ENCODE data around the gene MAST3. TPM values are rescaled to one million over a fixed set of nuclear protein-coding genes. Genes with fewer than 3 reads are reported as not detected.

Gene MAST3
- total RNA-seq, 1 experiment from 2014 or later = 10.4 TPM

DNA sequence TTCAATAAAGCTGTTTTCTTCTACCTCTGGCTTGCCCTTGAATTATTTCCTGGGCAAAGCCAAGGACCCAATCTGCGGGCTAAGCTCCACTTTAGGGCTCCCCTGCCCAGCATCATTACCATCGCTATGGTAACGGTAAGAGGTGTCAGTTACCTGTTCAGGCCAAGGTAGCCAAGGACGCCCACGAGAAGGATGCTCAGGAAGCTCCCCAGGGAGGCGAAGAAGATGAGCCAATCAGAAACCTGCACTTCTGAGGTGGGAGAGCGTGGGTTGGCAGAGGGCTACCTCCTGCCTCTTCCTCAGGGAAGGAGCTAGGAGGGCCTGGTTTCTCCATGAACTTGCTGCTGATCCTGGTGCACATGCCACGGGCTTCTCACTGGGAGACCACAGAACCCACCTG lies 35.5 kb upstream of the MAST3 start:
- no peak overlapping the region for H3K27ac ChIP-seq (ENCODE audit: insufficient read length, low read depth, low read length)
- H3K4me1 ChIP-seq (ENCODE audit: insufficient read depth, low read length) = no peaks in the 10 kb centered on the region
- Mint-ChIP-seq H3K4me1 (peaks cover 0 to 21% of the 10 kb centered on the region in 2 experiments; a peak in 3 of 4 replicates), H3K27me3 (ENCODE audit: low read depth) (peaks cover 6% of the 10 kb centered on the region; the same call in 1 of the 2 replicates), H3K4me3 (no peak overlapping the region), H3K27ac (no peak overlapping the region), H3K9me3 (peaks cover 0 to 4% of the 10 kb centered on the region in 2 experiments; a peak in 3 of 5 replicates), H3K36me3 (ENCODE audit: insufficient read depth in 1 of 3, low read depth in 3 of 3) (no peaks in the 10 kb centered on the region)
- H3K4me2 ChIP-seq (ENCODE audit: insufficient read depth, insufficient read length, low read length) = no peak overlapping the region
- no peaks in the 10 kb centered on the region for H3K9me3 ChIP-seq (ENCODE audit: control insufficient read depth, low read depth, low read length)
- H2BK12ac ChIP-seq (ENCODE audit: insufficient read length, low read depth, low read length) = no peak overlapping the region
- H2AK5ac ChIP-seq (ENCODE audit: insufficient read length, low read length) = no peak overlapping the region
- H3K23ac ChIP-seq (ENCODE audit: insufficient read length, low read depth, low read length) = no peak overlapping the region
- no peaks in the 10 kb centered on the region for H4K20me1 ChIP-seq (ENCODE audit: control insufficient read depth, insufficient read depth, insufficient read length)
- no peaks in the 10 kb centered on the region for H3K27me3 ChIP-seq (ENCODE audit: insufficient read depth, low read length)
- H3K9ac ChIP-seq (ENCODE audit: extremely low read depth, insufficient read length, low read length) = no peak overlapping the region
- no peak overlapping the region for H2BK120ac ChIP-seq (ENCODE audit: low read depth, low read length, poor library complexity, severe bottlenecking)
- no peaks in the 10 kb centered on the region for H3K23me2 ChIP-seq (ENCODE audit: insufficient read length, low read depth, low read length, poor library complexity, severe bottlenecking)
- no peak overlapping the region for H2BK15ac ChIP-seq (ENCODE audit: low read depth, low read length)
- no peak overlapping the region for H3T11ph ChIP-seq (ENCODE audit: low read length)
- H4K91ac ChIP-seq (ENCODE audit: insufficient read length, low read depth, low read length) = no peak overlapping the region
- DNase-seq = no peak
- H2AFZ ChIP-seq (ENCODE audit: low read length) = no peak overlapping the region
- H3K14ac ChIP-seq (ENCODE audit: insufficient read depth, low read length) = no peak overlapping the region
- no peak overlapping the region for H3K18ac ChIP-seq (ENCODE audit: insufficient read length, low read depth, low read length)
- H3K79me1 ChIP-seq (ENCODE audit: insufficient read depth, low read depth, low read length, poor library complexity, severe bottlenecking) = no peaks in the 10 kb centered on the region
- no peak overlapping the region for H3K4ac ChIP-seq (ENCODE audit: low read depth, low read length)
- H4K8ac ChIP-seq (replicated peaks; ENCODE audit: insufficient read length, low read depth, low read length) = no peak overlapping the region
- H3K79me2 ChIP-seq (ENCODE audit: insufficient read depth, low read length) = no peaks in the 10 kb centered on the region
- no peak for TF ChIP-seq CTCF (conservative IDR thresholded peaks at IDR 0.05)
- H2BK20ac ChIP-seq (ENCODE audit: low read depth, low read length, poor library complexity, severe bottlenecking) = no peak overlapping the region
- H4K5ac ChIP-seq (ENCODE audit: insufficient read length, low read depth, low read length) = no peak overlapping the region
- no peak overlapping the region for H2BK5ac ChIP-seq (ENCODE audit: insufficient read length, low read length)
- WGBS (ENCODE audit: extremely low coverage, insufficient read length, low lambda C conversion rate) = no CpG with 5 or more reads among the region's 8 CpGs
- H3K56ac ChIP-seq (ENCODE audit: insufficient read length, low read depth, low read length) = no peak overlapping the region

All from H9 (cell line).